H1 (cell line): ENCODE results near the gene HSPBAP1.

ENCODE experiments used
- ATF3 ChIP-seq: IDR thresholded peaks from 2 replicates; pipeline ENCODE4 v1.6.1; 2011; ENCODE audit warnings: low read depth, mild to moderate bottlenecking, low read length; ENCODE audit not compliant: insufficient read depth
- CTCF ChIP-seq, 3 experiments: IDR thresholded peaks; 1 replicate in 2 of 3; 2 replicates in 1 of 3; pipeline versions ENCODE4 v1.5.1 to v1.6.1; 2011; ENCODE audit warnings: low read length in 3 of 3, mild to moderate bottlenecking in 3 of 3, inconsistent platforms in 2 of 3, low read depth in 1 of 3, moderate library complexity in 1 of 3; ENCODE audit not compliant: insufficient read depth in 1 of 3; ENCODE audit errors: control extremely low read depth in 1 of 3
- E2F6 ChIP-seq: IDR thresholded peaks from 2 replicates; pipeline ENCODE4 v1.6.1; 2012; ENCODE audit warnings: inconsistent platforms
- EZH2 ChIP-seq: fragments of 200-600 bp; sonication (generic); IDR thresholded peaks from 2 replicates; pipeline ENCODE4 v1.7.1; 2012; ENCODE audit warnings: low read depth, mild to moderate bottlenecking, moderate library complexity, low read length, inconsistent platforms; ENCODE audit not compliant: severe bottlenecking
- GABPA ChIP-seq: IDR thresholded peaks from 2 replicates; pipeline ENCODE4 v1.6.1; 2011; ENCODE audit warnings: mild to moderate bottlenecking, low read length, moderate library complexity, borderline replicate concordance; ENCODE audit not compliant: insufficient read depth
- JUND ChIP-seq: IDR thresholded peaks from 2 replicates; pipeline ENCODE4 v1.6.1; 2011; ENCODE audit warnings: mild to moderate bottlenecking, improper control_type of control experiment, low read length
- POLR2A ChIP-seq, 2 experiments: IDR thresholded peaks; 1 replicate in 1 of 2; 2 replicates in 1 of 2; pipeline ENCODE4 v1.6.1; 2011; ENCODE audit warnings: low read depth in 2 of 2, low read length in 2 of 2, mild to moderate bottlenecking in 2 of 2; ENCODE audit errors: control extremely low read depth in 1 of 2
- RAD21 ChIP-seq, 2 experiments: IDR thresholded peaks in 1 of 2; conservative IDR thresholded peaks in 1 of 2; 2 replicates each; pipeline ENCODE4 v1.6.1; 2011; ENCODE audit warnings: low read depth in 2 of 2, low read length in 2 of 2, improper control_type of control experiment in 1 of 2, inconsistent platforms in 1 of 2, mild to moderate bottlenecking in 1 of 2, moderate library complexity in 1 of 2
- RNF2 ChIP-seq: fragments of 200-900, 300-1000 bp; sonication (generic); IDR thresholded peaks from 2 replicates; pipeline ENCODE4 v1.7.1; 2016; ENCODE audit warnings: borderline replicate concordance, low read depth, mild to moderate bottlenecking, antibody characterized with exemption, low read length; ENCODE audit not compliant: poor library complexity, severe bottlenecking; ENCODE audit errors: missing control alignments
- RXRA ChIP-seq: IDR thresholded peaks from 2 replicates; pipeline ENCODE4 v1.6.1; 2011; ENCODE audit warnings: low read depth, mild to moderate bottlenecking, low read length, moderate library complexity; ENCODE audit not compliant: insufficient read depth
- USF2 ChIP-seq: IDR thresholded peaks from 2 replicates; pipeline ENCODE4 v1.6.1; 2011; ENCODE audit warnings: low read length, improper control_type of control experiment

GRCh38 chr3:122772827-122773226 is 20.8 kb downstream of the HSPBAP1 start:
- TF ChIP-seq RAD21 (IDR thresholded peaks at IDR 0.05 in 1 of 2, conservative IDR thresholded peaks at IDR 0.05 in 1 of 2; ENCODE audit: low read depth in 2 of 2, low read length in 2 of 2) (no peak), RXRA (no peak), E2F6 (no peak), USF2 (no peak), JUND (no peak), POLR2A (IDR thresholded peaks at IDR 0.05; ENCODE audit: control extremely low read depth in 1 of 2, low read depth in 2 of 2, low read length in 2 of 2) (no peak), GABPA (no peak), CTCF (IDR thresholded peaks at IDR 0.05; ENCODE audit: control extremely low read depth in 1 of 3, insufficient read depth in 1 of 3, low read depth in 1 of 3, low read length in 3 of 3) (no peak), RNF2 (no peak), ATF3 (no peak), EZH2 (no peak)
